Prostate gland (tissue), 2 donors: ENCODE data around the gene SMIM43.

ENCODE experiments used
- POLR2A ChIP-seq: fragments of 450-650 bp; IDR thresholded peaks from one replicate; pipeline ENCODE4 v1.6.1; 2016; ENCODE audit warnings: antibody characterized with exemption, mild to moderate bottlenecking
- POLR2AphosphoS5 ChIP-seq: sonication (generic); formaldehyde crosslinking; IDR thresholded peaks from one replicate; pipeline ENCODE4 v1.6.1; 2017; ENCODE audit warnings: antibody characterized with exemption
- TF ChIP-seq, protein P1 (sequence below), 4 experiments: fragments of 200-600 bp in 2 of 4; fragments of 450-650 bp in 2 of 4; sonication (generic) in 2 of 4; IDR thresholded peaks; 1 replicate in 3 of 4; 2 replicates in 1 of 4; pipeline ENCODE4 v1.5.1; 2016 to 2019; ENCODE audit warnings: antibody characterized with exemption in 4 of 4, mild to moderate bottlenecking in 2 of 4, moderate library complexity in 2 of 4

DNA sequence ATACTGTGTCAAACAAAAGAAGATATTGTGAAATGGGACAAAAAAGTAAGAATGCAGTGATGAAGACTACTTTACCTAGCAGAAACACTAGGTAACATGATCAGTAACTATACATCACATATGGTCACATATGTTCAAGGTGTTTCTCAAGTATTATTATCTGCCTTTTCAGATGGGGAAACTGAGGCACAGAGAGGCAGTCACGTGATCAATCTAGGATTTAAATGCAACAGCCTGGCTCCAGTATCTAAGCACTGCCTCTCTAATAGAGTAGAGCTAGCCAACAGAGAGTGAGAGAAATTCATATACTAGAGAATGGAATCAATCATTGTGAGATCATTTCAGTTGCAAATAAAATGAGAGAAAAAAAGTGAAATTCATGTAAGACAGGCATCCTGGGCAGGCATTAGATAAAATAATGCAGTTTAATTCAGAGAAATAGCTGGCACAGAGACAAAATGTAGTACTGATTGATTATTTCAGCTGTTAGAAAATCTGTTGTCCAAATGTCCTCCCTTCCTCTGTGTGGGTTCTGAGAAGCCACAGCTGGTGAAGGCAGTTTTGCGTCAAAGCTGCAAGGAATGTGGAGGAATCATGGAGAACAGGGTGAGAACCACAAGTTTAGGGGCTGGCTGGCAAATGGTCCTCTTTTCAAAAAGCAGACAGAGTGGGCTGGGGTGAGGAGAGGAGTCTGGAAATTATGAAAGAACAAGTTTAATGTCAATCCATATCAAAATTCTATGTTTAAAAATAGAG is 26.0 kb downstream of the SMIM43 start:
- TF ChIP-seq POLR2A: no peak
- TF ChIP-seq, protein P1, sequence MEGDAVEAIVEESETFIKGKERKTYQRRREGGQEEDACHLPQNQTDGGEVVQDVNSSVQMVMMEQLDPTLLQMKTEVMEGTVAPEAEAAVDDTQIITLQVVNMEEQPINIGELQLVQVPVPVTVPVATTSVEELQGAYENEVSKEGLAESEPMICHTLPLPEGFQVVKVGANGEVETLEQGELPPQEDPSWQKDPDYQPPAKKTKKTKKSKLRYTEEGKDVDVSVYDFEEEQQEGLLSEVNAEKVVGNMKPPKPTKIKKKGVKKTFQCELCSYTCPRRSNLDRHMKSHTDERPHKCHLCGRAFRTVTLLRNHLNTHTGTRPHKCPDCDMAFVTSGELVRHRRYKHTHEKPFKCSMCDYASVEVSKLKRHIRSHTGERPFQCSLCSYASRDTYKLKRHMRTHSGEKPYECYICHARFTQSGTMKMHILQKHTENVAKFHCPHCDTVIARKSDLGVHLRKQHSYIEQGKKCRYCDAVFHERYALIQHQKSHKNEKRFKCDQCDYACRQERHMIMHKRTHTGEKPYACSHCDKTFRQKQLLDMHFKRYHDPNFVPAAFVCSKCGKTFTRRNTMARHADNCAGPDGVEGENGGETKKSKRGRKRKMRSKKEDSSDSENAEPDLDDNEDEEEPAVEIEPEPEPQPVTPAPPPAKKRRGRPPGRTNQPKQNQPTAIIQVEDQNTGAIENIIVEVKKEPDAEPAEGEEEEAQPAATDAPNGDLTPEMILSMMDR (IDR thresholded peaks at IDR 0.05): no peak
- no peak for TF ChIP-seq POLR2AphosphoS5
